Muscle of leg (tissue), 11 donors: ENCODE measurements around the gene LRTM2. TPM values are rescaled to one million over a fixed set of nuclear protein-coding genes. Genes with fewer than 3 reads are reported as not detected.

Source experiments
- DNase-seq: peaks from one replicate; pipeline ENCODE4 v3.0.0; 2013
- H3K27ac ChIP-seq: one replicate; pipeline ENCODE4 v1.5.1; 2013; ENCODE audit warnings: mild to moderate bottlenecking, low read length, control low read depth
- H3K27me3 ChIP-seq: one replicate; pipeline ENCODE4 v1.6.1; 2013; ENCODE audit warnings: low read length; ENCODE audit not compliant: control insufficient read depth, insufficient read depth
- H3K36me3 ChIP-seq: one replicate; pipeline ENCODE4 v1.6.1; 2013; ENCODE audit warnings: low read length; ENCODE audit not compliant: control insufficient read depth, insufficient read depth
- H3K4me1 ChIP-seq: one replicate; pipeline ENCODE4 v1.6.1; 2013; ENCODE audit warnings: low read length; ENCODE audit not compliant: control insufficient read depth, insufficient read depth
- H3K4me3 ChIP-seq: one replicate; pipeline ENCODE4 v1.5.1; 2013; ENCODE audit warnings: low read length, control low read depth
- H3K9me3 ChIP-seq: replicated peaks from 2 replicates; pipeline ENCODE4 v1.6.1; 2013; ENCODE audit warnings: low read depth, low read length; ENCODE audit not compliant: control insufficient read depth
- WGBS: methylation state at CpG from one replicate; pipeline ENCODE4 v1.1.5; 2013; ENCODE audit warnings: missing lambda C conversion rate; ENCODE audit not compliant: insufficient coverage; 5-methylcytosine and 5-hydroxymethylcytosine counted together
- polyA plus RNA-seq, 8 donors: library from polyadenylated mRNA; unstranded; fragments of 120-200 nt; gene quantifications; one replicate each; pipeline versions ENCODE4 v1.2.1 to v1.2.3, GENCODE V29; 2013; ENCODE audit warnings: inconsistent platforms in 1 of 8, low replicate concordance in 1 of 8; ENCODE audit not compliant: insufficient read length in 8 of 8, insufficient read depth in 1 of 8
- total RNA-seq: library from RNA; stranded (reverse); fragments of 120-200 nt; gene quantifications from one replicate; pipeline ENCODE4 v1.2.4, GENCODE V29; 2013

Gene LRTM2
- total and polyA plus RNA-seq, 9 donors = 0.09 to 0.58 (median 0.21) TPM

DNA sequence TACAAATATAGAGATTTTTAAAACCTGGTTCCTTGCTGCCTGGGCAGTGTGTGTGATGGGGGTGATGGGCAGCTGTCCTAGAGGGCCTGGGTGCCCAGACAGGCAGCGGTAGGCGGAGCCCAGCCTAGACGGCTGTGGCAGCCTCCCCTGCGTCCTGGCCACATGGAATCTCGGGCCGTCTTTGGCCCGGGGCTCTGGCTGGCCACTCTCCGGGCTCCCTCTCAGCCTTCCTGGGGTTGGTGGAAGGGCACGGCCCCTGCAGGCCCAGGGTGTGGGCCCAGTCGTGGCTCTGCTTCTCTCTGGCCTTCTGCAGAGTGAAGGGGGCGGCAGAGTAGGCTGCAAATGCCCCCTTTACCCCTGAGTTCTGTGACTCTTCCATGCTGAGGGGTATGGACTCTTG is 2.3 kb downstream of the LRTM2 start:
- Histone ChIP-seq H3K27me3 (peaks cover 44% of the 10 kb centered on the region), H3K27ac (no peak overlapping the region), H3K4me3 (no peak overlapping the region), H3K4me1 (peaks cover 18% of the 10 kb centered on the region), H3K9me3 (no peaks in the 10 kb centered on the region), H3K36me3 (no peaks in the 10 kb centered on the region)
- WGBS = 71% methylated on average over 11 of the region's 11 CpGs
- DNase-seq = no peak

DNA sequence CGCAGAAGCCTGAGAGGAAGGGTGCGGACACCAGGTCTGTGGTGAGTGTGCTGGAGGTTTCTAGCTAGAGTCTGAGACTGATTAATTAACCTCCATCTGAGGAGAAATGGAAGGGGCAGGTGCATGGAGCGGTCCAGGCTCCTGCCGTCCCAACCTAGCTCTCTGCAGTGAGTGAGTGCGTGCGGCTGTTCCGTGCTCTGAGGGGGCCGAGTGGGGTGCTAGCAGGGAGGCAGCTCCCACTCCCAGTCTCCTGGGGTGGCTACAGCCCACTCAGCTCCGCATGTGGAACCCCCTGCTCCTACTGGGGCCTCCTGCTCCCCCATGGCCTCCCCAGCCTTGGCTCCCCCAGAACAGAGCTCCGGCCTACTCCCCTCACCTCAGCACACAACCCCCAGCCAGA is 2.9 kb downstream of the LRTM2 start:
- Histone ChIP-seq H3K4me1 (peaks cover 18% of the 10 kb centered on the region), H3K36me3 (no peaks in the 10 kb centered on the region), H3K4me3 (no peak overlapping the region), H3K27me3 (peaks cover 44% of the 10 kb centered on the region), H3K9me3 (no peaks in the 10 kb centered on the region), H3K27ac (no peak overlapping the region)
- 84% methylated on average over 9 of the region's 10 CpGs for WGBS
- no peak for DNase-seq

DNA sequence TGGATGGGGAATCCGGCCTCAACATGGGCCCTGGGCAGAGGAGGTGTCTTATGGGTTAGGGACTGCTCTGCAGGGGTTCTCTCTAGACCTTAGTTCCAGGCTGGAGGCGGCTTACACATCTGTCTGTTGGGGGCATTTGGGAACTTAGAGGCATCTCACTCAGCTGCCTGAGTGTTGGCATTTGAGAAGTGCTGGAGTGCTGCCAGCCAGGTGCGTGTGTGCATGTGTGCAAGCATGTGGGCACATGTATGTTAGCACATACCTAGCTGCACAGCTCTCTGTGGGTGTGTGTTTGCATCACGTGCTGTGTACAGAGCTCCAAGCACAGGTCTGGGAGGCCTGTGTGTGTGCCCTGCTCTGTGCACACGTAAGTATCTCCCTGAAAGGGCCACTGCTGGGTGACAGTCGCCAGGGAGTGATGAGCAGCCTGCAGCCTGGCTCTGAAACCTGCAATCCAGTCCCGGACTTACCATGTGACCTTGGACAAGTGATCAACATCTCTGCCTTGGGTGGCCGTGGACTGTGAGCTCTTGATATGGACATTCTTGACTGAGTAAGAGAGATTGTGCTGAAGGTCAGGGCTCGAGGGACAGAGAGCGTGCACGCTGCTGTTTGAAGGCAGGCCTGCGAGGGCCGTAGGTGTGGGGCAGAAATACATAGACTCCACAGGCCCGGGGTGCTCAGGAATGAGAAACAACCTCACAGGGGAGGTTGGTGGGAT is 5.2 kb downstream of the LRTM2 start:
- Histone ChIP-seq H3K4me1 (peaks cover 11% of the 10 kb centered on the region), H3K9me3 (no peaks in the 10 kb centered on the region), H3K36me3 (no peaks in the 10 kb centered on the region), H3K27me3 (peaks cover 36% of the 10 kb centered on the region), H3K27ac (no peak overlapping the region), H3K4me3 (no peak overlapping the region)
- 73% methylated on average over 13 of the region's 14 CpGs for WGBS
- no peak for DNase-seq

DNA sequence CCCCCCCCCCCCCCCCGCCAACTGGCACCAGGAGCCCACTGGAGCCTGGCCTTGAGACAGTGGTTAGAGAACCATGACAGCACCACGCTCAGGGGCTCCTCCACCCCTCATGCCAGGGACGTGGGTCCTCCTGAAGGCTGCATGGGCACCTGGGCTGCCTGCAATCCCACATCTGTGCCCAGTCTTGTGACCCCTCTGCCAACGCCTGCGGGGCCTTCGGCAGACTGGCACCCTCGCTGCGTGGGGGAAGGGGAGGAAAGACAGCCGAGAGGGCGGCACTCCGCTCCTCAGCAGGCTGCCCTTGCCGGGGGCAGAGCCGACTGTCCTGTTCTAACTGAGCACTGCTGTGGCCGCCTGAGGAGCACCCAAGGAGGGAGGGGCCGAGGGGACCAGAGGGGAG is 6.0 kb downstream of the LRTM2 start:
- no peak for DNase-seq
- H3K27ac ChIP-seq = no peak overlapping the region
- peaks cover 12% of the 10 kb centered on the region for H3K4me1 ChIP-seq
- no peaks in the 10 kb centered on the region for H3K9me3 ChIP-seq
- H3K36me3 ChIP-seq = no peaks in the 10 kb centered on the region
- no peak overlapping the region for H3K4me3 ChIP-seq
- 59% methylated on average over 11 of the region's 15 CpGs for WGBS
- peaks cover 36% of the 10 kb centered on the region for H3K27me3 ChIP-seq

DNA sequence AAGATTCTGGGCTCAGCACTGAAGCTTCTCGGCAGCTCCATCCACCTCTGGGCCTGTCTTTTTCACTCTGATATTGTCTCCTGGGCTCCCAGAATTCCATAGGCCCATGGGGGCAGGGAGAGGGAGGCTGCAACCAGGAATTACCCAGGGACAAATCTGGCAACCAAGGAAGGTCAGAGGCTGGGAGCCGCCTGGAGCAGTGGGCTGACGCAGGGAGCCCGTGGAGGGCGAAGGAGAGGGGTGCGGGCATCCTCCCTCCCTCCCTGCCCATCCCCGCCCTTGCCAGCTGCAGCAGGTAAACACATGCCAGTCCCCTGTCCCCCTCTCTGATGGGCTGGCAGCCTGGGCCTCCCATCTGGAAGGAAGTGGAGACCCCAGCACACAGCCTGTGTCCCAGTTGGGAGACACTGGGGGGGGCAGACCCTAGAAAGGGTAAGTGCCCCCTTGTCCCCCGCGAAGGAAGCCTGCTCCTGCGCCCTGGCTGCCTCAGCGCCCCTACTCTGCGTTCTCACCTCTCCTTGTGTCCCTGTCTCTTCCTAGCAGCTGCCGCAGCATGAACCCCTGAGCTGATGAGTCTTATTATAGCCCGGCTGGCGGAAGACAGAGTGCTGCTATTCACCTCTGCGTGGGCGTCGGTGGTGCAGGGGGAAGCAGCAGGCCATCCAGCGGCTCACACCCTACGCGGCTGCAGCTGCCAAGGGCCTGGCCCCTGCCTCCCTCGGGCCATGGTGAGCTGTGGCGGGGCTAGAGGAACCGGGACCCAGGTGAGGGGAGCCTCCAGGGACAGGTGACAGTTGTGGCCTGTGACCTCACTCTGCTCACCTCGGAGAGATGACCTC is 6.7 kb downstream of the LRTM2 start:
- peaks cover 36% of the 10 kb centered on the region for H3K27me3 ChIP-seq
- peaks cover 10% of the 10 kb centered on the region for H3K4me1 ChIP-seq
- H3K27ac ChIP-seq = no peak overlapping the region
- H3K36me3 ChIP-seq = no peaks in the 10 kb centered on the region
- 58% methylated on average over 18 of the region's 25 CpGs for WGBS
- no peak overlapping the region for H3K4me3 ChIP-seq
- no peaks in the 10 kb centered on the region for H3K9me3 ChIP-seq
- no peak for DNase-seq

DNA sequence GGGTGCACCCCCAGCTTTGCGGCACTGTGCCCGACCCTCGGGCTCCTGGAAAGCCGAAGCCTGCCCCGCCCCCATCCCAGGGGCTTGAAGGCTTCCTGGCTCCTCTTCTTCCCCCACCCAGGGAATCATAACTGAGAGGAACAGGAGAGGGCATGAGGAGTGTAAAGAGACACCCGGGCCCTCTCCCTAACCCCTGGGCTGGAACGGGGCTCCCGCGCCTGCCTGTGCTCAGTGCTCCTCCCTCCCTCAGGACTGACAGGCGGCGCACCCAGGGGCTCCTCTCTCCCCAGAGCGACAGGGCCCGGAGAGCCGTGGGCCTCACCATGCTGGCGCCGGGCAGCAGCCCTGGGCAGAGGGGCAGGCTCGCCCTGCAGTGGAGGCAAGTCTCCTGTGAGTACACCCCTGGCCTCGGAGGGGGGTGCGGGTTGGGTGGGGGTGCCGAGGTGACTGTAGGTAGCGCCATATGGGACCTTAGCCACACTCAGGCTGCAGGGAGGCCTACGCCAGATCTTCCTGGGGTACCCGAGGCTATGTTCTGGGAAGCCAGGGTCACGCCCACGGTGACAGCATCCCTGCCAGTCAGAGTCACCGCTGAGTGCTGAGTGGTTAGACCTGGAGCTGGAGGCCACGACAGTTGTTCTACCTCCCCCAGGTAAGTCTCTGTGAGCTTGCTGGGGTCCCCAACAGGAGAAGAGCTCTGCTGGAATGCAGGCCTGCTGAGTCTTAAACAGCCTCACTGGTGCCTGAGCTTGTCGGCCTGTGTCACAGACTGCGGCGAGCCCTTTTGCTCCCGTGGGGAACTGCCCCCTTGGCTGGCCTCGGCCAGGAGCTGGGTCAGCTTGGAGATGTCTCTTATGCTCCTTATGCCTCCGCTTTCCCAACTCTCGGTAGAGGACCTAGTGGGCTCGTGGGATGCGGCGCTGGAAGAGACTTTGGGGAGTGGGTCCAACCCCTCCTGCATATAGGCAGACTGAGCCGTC is 7.8 kb downstream of the LRTM2 start:
- WGBS = 72% methylated on average over 27 of the region's 38 CpGs

DNA sequence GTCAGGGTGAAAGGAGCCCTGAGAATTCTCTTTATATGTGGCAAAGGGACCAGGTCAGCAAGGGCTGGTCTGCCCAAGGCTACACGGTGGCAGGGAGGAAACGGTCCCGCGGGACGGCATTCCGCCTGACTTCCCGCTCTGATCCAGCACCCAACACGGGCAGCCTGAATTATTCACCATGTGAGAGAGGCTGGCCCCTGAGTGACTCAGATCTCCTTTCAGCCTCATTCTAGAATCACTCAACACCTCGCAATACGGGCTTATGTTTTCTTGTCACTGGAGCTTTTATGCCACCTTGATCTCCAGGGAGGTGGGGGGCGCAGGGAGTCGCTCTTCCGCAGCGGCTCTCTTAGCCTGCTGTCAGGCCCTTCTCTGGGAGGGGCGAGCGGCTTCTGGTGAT is 8.5 kb downstream of the LRTM2 start:
- H3K4me3 ChIP-seq = no peak overlapping the region
- peaks cover 10% of the 10 kb centered on the region for H3K4me1 ChIP-seq
- H3K9me3 ChIP-seq = no peaks in the 10 kb centered on the region
- WGBS = 57% methylated on average over 13 of the region's 16 CpGs
- H3K27ac ChIP-seq = no peak overlapping the region
- H3K36me3 ChIP-seq = no peaks in the 10 kb centered on the region
- DNase-seq = no peak
- peaks cover 36% of the 10 kb centered on the region for H3K27me3 ChIP-seq

More for the DNA sequence above, 7.8 kb downstream of the LRTM2 start:
- no peak overlapping the region for H3K27ac ChIP-seq
- no peaks in the 10 kb centered on the region for H3K36me3 ChIP-seq
- no peaks in the 10 kb centered on the region for H3K9me3 ChIP-seq
- H3K27me3 ChIP-seq = peaks cover 29% of the 10 kb centered on the region
- DNase-seq = no peak
- H3K4me1 ChIP-seq = peaks cover 10% of the 10 kb centered on the region
- no peak overlapping the region for H3K4me3 ChIP-seq

DNA sequence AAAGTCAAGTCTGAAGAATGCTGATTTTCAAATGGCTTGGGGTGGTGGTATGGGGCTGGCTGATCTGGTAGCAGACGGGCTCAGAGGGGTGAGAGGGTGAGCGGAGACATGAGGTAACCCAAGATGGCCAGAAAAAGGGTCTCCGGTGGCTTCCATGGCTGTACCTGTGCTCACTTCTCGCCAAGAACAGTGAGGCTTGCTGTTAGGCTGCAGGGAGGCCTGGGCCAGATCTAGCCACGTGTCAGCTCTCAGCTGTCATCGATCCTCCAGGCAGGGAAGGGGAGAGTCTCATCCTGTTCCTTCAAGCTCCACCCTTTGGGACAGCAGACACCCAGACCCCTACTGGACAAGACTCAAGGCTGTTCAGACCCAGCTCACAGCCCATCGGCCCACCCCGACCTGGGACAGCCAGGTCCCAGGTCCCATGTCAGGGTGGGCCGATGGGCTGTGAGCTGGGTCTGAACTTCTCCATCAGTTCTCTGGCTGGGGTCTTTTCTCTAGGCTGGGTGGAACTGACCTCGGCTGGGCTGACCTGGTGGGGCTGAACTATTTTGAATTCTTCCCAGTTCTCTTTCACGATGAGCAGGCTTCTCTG is 9.0 kb downstream of the LRTM2 start:
- WGBS = 78% methylated on average over 10 of the region's 11 CpGs
- H3K4me3 ChIP-seq = no peak overlapping the region
- no peak for DNase-seq
- H3K27me3 ChIP-seq = peaks cover 38% of the 10 kb centered on the region
- H3K27ac ChIP-seq = no peak overlapping the region
- H3K4me1 ChIP-seq = peaks cover 6% of the 10 kb centered on the region
- no peaks in the 10 kb centered on the region for H3K36me3 ChIP-seq
- no peaks in the 10 kb centered on the region for H3K9me3 ChIP-seq

DNA sequence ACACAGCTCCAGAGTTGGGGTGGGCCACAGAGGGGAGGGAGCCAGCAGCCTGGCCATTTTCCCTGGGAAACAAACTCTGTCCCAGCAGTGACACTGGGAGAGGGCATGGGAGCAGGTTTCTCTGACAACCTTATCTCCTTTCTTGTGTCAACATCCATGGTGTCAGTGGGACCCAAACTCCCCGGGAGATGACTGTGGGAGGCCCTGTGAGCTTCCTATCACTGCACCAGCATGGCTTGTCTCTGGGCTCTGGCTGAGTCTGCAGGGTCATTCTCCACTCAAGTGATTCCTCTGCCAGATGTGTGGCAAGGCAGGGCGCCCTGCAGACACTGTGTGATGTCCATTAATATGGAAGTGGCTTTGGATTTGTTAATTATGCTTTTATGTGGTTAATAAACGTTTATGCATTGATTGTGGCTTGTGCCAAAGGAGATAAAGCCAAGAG is 10.1 kb downstream of the LRTM2 start:
- peaks cover 6% of the 10 kb centered on the region for H3K4me1 ChIP-seq
- H3K27me3 ChIP-seq = peaks cover 38% of the 10 kb centered on the region
- 36% methylated on average over 3 of the region's 3 CpGs for whole genome bisulfite sequencing
- DNase-seq = no peak
- H3K36me3 ChIP-seq = no peaks in the 10 kb centered on the region
- H3K4me3 ChIP-seq = no peak overlapping the region
- no peak overlapping the region for H3K27ac ChIP-seq
- no peaks in the 10 kb centered on the region for H3K9me3 ChIP-seq
